Fibroblast of lung (primary cell): ENCODE measurements around the gene EXOSC7. TPM values are rescaled to one million over a fixed set of nuclear protein-coding genes. Genes with fewer than 3 reads are reported as not detected.

Experiments
- DNase-seq, 2 donors: peaks; one replicate each; pipeline versions ENCODE4 v3.0.0 to v3.0.0-alpha.2; 2010; ENCODE audit warnings: low read depth in 2 of 2
- H2AFZ ChIP-seq: 2 replicates; pipeline ENCODE4 v1.5.1; 2012; ENCODE audit warnings: low read length, control low read depth, inconsistent platforms
- H3K27ac ChIP-seq: 2 replicates; pipeline ENCODE4 v1.5.1; 2011; ENCODE audit warnings: low read length, control low read depth; ENCODE audit not compliant: insufficient read depth
- H3K27me3 ChIP-seq: 2 replicates; pipeline ENCODE4 v1.5.1; 2011; ENCODE audit warnings: mild to moderate bottlenecking, low read length; ENCODE audit not compliant: control insufficient read depth, insufficient read depth
- H3K36me3 ChIP-seq: 2 replicates; pipeline ENCODE4 v1.5.1; 2011; ENCODE audit warnings: low read length; ENCODE audit not compliant: control insufficient read depth, insufficient read depth
- H3K4me1 ChIP-seq: 2 replicates; pipeline ENCODE4 v1.5.1; 2011; ENCODE audit warnings: low read length; ENCODE audit not compliant: control insufficient read depth, insufficient read depth; ENCODE audit errors: extremely low read depth
- H3K4me2 ChIP-seq: 2 replicates; pipeline ENCODE4 v1.5.1; 2011; ENCODE audit warnings: low read length, control low read depth; ENCODE audit not compliant: insufficient read depth; ENCODE audit errors: extremely low read depth
- H3K4me3 ChIP-seq, 4 experiments: fragments of 200-600 bp in 1 of 4; sonication (generic) in 1 of 4; replicated peaks in 1 of 4; 2 replicates each; pipeline ENCODE4 v1.5.1; 2011 to 2016; ENCODE audit warnings: low read length in 4 of 4, low read depth in 3 of 4, mild to moderate bottlenecking in 3 of 4, control low read depth in 2 of 4, inconsistent platforms in 1 of 4, mixed read lengths in 1 of 4; ENCODE audit not compliant: insufficient read depth in 1 of 4; ENCODE audit errors: control extremely low read depth in 1 of 4
- H3K79me2 ChIP-seq: 2 replicates; pipeline ENCODE4 v1.5.1; 2012; ENCODE audit warnings: mild to moderate bottlenecking, low read length, inconsistent platforms; ENCODE audit not compliant: control insufficient read depth, insufficient read depth
- H3K9ac ChIP-seq: 2 replicates; pipeline ENCODE4 v1.5.1; 2011; ENCODE audit warnings: mild to moderate bottlenecking, low read length, control low read depth; ENCODE audit not compliant: insufficient read depth
- H3K9me3 ChIP-seq: 2 replicates; pipeline ENCODE4 v1.5.1; 2012; ENCODE audit warnings: low read depth, low read length; ENCODE audit not compliant: control insufficient read depth, insufficient read depth
- H4K20me1 ChIP-seq: 2 replicates; pipeline ENCODE4 v1.5.1; 2011; ENCODE audit warnings: low read length; ENCODE audit not compliant: control insufficient read depth, insufficient read depth; ENCODE audit errors: extremely low read depth
- CTCF ChIP-seq, 2 donors: IDR thresholded peaks in 1 of 2; conservative IDR thresholded peaks in 1 of 2; 1 replicate in 1 of 2; 2 replicates in 1 of 2; pipeline ENCODE4 v1.5.1; 2011 to 2012; ENCODE audit warnings: low read length in 2 of 2, control low read depth in 1 of 2, inconsistent platforms in 1 of 2, low read depth in 1 of 2, mild to moderate bottlenecking in 1 of 2
- EZH2 ChIP-seq: IDR thresholded peaks from 2 replicates; pipeline ENCODE4 v1.5.1; 2012; ENCODE audit warnings: low read length, control low read depth, mild to moderate bottlenecking; ENCODE audit errors: missing control alignments
- polyA plus RNA-seq, 2 donors: library from polyadenylated mRNA; depleted of rRNA in 1 of 2; stranded (reverse) in 1 of 2; unstranded in 1 of 2; fragments of >200 nt; gene quantifications; 2 replicates each; pipeline ENCODE4 v1.2.1, GENCODE V29; 2011 to 2012; ENCODE audit warnings: missing spikeins in 1 of 2
- total RNA-seq: library from RNA; depleted of rRNA; stranded (reverse); fragments of >200 nt; gene quantifications from 2 replicates; pipeline ENCODE4 v1.2.1, GENCODE V29; 2014

Gene EXOSC7
- total and polyA plus RNA-seq, 2 donors (not counting 1 experiment from before 2014, with no cell fraction given), result 58.8 to 72.5 TPM

DNA sequence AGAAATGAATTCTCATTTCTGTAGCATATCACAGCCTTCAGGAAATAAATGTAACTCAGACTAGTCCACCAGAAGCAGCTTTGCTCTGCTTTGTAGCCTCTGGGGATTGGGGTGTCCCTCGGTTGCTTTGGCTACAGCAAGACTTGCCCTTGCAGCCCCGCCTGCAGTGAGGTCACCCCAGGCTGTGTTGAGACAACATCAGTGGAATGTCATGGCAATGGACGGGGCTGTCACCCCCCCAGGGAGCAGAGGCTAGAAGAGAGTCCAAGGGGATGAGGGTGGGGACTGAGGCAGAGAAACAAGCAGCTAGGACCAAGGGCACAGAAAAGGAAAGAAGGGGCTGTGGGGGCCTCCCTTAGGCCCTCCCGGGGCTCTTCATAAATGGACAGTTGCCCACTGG lies 50.9 kb downstream of the EXOSC7 start:
- no peak for TF ChIP-seq EZH2
- TF ChIP-seq CTCF (conservative IDR thresholded peaks at IDR 0.05 in 1 of 2, IDR thresholded peaks at IDR 0.05 in 1 of 2; ENCODE audit: low read depth in 1 of 2, low read length in 2 of 2), result no peak
- no peaks in the 10 kb centered on the region for H3K27me3 ChIP-seq
- no peaks in the 10 kb centered on the region for H3K36me3 ChIP-seq
- no peaks in the 10 kb centered on the region for H3K79me2 ChIP-seq
- peak overlapping the region; percentile 96 for H3K4me2 ChIP-seq
- peaks cover 26% of the 10 kb centered on the region for H3K4me1 ChIP-seq
- H3K27ac ChIP-seq, result peak overlapping the region; percentile 67
- H2AFZ ChIP-seq, result no peak overlapping the region
- peak overlapping the region; percentile 60 for H3K9ac ChIP-seq
- no peaks in the 10 kb centered on the region for H3K9me3 ChIP-seq
- H3K4me3 ChIP-seq, result peak overlapping the region in 3 of 4 experiments; percentile 41 to 47 (median 42)
- no peaks in the 10 kb centered on the region for H4K20me1 ChIP-seq
- peak; percentile 38 to 49 for DNase-seq

- Histone ChIP-seq H3K9ac (no peak overlapping the region), H2AFZ (no peak overlapping the region), H3K79me2 (no peaks in the 10 kb centered on the region), H3K4me1 (peaks cover 26% of the 10 kb centered on the region), H3K9me3 (no peaks in the 10 kb centered on the region), H3K4me3 (peak overlapping the region in 2 of 4 experiments; percentile 41 to 42), H3K27me3 (no peaks in the 10 kb centered on the region), H3K27ac (peak overlapping the region; percentile 67), H3K36me3 (no peaks in the 10 kb centered on the region), H3K4me2 (peak overlapping the region; percentile 96), H4K20me1 (no peaks in the 10 kb centered on the region)
- DNase-seq, result no peak
- TF ChIP-seq EZH2 (no peak), CTCF (conservative IDR thresholded peaks at IDR 0.05 in 1 of 2, IDR thresholded peaks at IDR 0.05 in 1 of 2; ENCODE audit: low read depth in 1 of 2, low read length in 2 of 2) (no peak)
Observed at GRCh38 chr3:45027441-45027840, 51.4 kb downstream of the EXOSC7 start.

GRCh38 chr3:45029216-45029615 lies 53.2 kb downstream of the EXOSC7 start:
- H3K27ac ChIP-seq, result peak overlapping the region; percentile 50
- H3K79me2 ChIP-seq, result no peaks in the 10 kb centered on the region
- no peaks in the 10 kb centered on the region for H3K9me3 ChIP-seq
- H3K9ac ChIP-seq, result no peak overlapping the region
- no peaks in the 10 kb centered on the region for H4K20me1 ChIP-seq
- no peaks in the 10 kb centered on the region for H3K27me3 ChIP-seq
- H3K36me3 ChIP-seq, result no peaks in the 10 kb centered on the region
- no peak overlapping the region for H3K4me2 ChIP-seq
- no peak overlapping the region for H2AFZ ChIP-seq
- no peak for DNase-seq
- peaks cover 26% of the 10 kb centered on the region for H3K4me1 ChIP-seq
- no peak overlapping the region for H3K4me3 ChIP-seq
- no peak for TF ChIP-seq CTCF (conservative IDR thresholded peaks at IDR 0.05 in 1 of 2, IDR thresholded peaks at IDR 0.05 in 1 of 2; ENCODE audit: low read depth in 1 of 2, low read length in 2 of 2)
- no peak for TF ChIP-seq EZH2
